HG03025 (cell line): Measurements from ENCODE around the gene IFT27.
"Not testable (repeated sequence)": the region's sequence is repeated elsewhere in the genome, so short reads cannot be mapped to it uniquely, and the experiment has no call there.

Experiments used
- ATAC-seq: cut with Tn5 transposase; IDR thresholded peaks from one replicate; pipeline ENCODE4 v1.9.1; 2021; ENCODE audit warnings: mild to moderate bottlenecking, moderate library complexity; ENCODE audit not compliant: unreplicated experiment, low FRiP score

IFT27 gene

GRCh38 chr22:36746375-36746970, 29.4 kb downstream of the IFT27 start:
- no peak for ATAC-seq

GRCh38 chr22:36745301-36745995, 30.5 kb downstream of the IFT27 start:
- ATAC-seq = no peak

DNA sequence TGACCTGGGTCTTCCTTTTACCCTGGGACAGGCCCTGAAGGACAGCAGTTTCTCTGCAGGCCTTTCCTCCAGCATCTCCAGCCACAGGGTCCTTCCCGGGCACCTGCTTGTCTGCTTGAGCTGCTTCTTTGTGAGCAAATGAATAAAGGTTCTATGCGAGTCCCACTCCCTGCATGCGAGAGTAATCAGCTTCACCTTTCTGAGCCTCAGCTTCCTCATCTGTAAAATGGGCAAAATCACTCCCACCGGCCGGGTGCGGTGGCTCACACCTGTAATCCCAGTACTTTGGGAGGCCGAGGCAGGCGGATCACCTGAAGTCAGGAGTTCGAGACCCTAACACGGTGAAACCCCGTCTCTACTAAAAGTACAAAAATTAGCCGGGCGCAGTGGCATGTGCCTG, 31.1 kb downstream of the IFT27 start:
- no peak for ATAC-seq

GRCh38 chr22:36744413-36744765, 31.5 kb downstream of the IFT27 start:
- no peak for ATAC-seq

DNA sequence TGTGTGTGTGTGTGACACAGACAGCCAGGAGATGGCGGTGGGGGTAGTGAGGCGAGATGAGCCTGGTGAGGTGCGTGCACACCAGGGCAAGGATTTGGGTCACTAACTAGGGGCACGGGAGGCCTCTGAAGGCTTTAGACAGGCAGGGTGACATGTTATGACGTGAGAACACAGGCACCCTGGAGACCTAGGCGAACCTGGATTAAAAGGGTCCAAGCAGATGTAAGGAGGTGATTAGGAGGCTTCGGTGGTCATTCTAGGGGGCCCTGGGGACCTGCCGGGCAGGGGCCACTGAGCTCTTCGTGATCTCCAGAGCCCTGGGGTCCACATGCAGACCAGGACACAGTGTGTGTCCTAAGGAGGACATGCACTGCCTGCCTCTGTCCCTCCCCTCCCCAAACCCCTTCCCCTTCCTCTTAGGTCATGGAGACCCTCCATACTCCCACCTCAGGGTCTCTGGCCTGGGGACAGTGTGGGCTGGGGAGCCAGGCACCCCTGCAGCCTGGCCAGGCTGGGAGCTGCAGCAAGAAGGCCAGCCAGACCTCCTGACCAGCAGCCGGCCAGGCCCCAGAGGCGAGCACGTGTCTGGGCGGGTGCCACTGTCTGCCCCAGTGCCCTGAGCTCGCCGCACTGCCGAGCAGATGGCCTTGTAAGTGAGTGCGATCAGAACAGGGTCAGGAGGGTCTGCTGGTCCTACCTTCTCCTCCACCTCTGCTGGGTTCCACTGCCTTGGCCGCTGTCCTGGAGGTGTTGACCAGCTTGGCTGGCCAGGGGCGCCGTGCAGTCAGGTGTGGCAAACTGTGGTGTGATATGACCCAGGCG, 32.1 kb downstream of the IFT27 start:
- ATAC-seq = no peak

DNA sequence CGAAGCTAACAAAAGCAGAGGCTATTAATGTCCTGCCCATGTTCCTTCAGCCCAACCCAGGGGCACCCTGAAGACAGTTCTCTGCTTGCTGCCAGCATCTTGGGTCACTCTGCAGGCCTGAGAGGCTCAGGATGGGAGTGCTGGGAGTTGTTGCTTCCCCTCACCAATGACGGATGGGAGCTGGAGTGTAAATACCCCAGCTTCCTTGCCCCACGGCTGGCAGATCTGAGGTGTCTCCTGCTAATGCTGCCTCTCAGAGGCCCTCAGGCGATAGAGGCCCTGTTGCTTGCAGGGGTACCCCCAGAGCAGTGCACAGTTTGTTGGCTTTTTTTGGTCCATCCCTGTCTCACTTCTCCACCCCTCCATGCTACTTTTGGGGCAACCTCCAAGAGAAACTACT, 32.9 kb downstream of the IFT27 start:
- ATAC-seq = no peak

DNA sequence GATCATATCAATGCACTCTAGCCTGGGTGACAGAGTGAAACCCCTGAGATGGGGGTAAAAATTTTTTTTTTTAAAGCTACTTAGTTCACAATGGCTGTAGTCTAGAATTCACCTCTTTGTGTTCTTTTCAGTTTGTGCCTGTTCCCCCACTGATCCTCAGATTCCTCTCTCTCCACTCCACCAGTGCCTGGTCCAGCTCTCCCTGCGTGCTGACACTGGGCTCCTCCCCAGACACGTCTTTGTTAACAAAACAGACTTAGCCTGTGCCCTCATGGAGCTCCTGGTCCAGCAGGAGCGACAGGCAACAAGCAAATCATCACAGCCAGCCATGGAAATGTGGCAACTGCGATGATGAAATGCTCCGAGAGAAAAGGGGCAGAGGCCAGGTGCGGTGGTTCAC, 34.0 kb downstream of the IFT27 start:
- no peak for ATAC-seq

DNA sequence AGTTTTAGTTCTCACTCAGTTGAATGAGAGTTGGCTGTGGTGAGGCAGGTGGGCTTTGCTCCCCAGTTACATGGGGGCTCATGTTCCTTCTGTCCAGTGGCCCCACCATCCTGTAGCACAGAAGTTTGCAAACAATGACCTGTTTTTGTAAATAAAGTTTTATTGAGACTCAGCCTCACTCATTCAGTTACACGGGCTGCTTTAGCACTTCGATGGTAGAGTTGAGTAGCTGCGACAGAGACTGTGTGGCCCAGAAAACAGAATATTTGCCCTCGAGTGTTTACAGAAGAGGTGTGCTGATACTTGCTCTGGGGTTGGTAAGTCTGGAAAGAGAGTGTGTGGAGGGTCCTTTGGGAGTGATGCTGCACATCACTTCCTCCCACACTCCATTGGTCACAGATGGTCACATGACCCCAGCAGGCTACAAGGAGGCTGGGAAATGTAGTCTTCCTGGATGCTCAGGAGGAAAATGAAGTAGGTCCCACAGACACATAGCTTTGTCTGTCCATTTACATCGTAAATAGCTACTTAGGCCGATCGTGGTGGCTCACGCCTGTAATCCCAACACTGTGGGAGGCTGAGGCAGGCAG, 34.6 kb downstream of the IFT27 start:
- ATAC-seq = no peak

GRCh38 chr22:36740716-36741115, 35.2 kb downstream of the IFT27 start:
- ATAC-seq = no peak

- no peak for ATAC-seq
Measured at GRCh38 chr22:36739185-36739584, 36.7 kb downstream of the IFT27 start.

GRCh38 chr22:36738416-36739020, 37.4 kb downstream of the IFT27 start:
- no peak for ATAC-seq

- ATAC-seq = no peak
Measured at GRCh38 chr22:36737776-36738175, 38.1 kb downstream of the IFT27 start.

DNA sequence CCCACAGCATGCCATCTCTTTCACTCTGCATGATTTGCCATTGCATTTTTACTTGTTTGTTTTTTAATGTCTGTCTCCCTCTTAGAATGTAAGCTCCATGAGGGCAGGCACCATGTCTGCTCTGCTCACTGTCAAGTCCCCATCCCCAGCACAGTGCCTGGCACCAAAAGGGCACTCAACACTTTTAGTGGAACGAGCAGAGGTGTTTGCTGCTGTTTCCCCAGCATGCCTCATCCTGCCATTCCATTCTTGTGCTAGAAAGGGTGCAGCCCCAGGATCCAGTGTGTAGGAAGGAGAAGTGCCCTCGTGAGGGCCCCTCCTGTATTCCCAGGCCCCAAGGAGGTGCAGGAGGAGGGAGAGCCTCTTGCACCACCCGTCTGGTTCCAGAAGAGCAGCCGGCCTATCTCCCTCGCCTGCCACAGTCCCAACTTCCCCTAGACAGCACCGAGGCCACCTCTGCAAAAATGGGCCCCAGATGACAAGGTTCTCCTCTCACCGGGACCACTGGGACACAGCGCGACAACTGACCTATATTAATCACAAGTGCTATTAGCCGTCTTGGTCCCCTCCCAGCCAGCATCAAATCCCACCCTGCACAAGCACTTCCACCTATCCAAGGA, 39.1 kb downstream of the IFT27 start:
- ATAC-seq = no peak

DNA sequence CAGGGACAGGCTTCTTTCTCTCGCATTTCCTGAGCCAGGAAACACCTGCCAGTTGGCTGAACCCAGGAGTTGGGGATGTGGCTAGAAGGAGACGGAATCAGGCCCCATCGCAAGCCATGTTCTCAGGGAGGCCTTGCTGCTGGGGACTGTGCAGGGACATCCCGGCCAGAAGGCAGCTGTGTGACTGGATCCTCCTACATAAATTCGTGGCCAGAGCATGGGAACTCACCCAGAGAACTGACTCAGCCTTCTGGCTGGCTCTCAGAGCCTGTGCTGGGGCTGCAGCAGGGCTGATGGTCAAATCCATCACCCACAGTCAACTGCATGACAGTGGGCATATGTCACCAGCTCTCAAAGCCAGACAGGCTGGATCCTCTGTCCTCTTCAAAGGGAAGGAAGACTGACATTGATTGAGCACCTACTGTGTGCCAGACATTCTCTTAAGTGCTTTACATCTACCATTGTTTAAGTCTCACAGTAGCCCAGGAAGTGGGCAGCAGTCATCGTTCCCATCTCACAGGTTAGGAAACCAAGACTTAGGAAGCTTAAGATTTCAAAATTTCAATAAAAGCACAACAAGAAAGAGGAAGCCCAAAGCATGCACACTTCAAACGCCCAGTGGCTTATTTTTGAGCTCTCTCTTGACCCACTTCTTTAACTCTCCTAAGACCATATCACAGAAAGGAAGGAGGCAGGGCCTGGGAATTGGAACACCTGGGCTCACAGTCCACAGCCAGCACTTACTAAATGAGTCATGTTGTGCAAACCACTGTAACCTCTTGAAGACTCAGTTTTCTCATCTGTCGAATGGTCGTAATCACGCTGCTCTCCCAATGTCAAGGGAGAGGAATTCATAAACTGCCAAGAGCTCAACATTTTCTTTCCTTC, 41.5 kb downstream of the IFT27 start:
- ATAC-seq = no peak

DNA sequence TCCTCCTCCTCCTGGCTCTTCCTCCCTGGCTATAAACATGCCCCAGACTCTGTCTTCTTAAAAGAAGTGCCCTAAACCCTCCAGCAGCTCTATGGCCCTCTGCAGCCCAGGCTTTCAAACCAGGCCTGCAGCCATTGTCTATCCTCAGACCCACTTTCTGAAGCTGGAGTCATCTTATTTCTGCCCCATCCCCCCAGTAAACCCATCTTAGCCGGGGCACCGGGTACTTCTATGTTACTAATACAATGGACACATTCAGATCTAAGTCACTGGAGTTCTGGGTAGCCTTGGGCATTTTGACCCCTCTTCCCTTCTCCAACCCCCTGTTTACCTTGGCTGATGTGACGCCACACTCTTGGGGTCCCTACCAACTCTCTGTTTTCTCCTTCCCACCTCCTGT, 42.6 kb downstream of the IFT27 start:
- ATAC-seq = no peak

DNA sequence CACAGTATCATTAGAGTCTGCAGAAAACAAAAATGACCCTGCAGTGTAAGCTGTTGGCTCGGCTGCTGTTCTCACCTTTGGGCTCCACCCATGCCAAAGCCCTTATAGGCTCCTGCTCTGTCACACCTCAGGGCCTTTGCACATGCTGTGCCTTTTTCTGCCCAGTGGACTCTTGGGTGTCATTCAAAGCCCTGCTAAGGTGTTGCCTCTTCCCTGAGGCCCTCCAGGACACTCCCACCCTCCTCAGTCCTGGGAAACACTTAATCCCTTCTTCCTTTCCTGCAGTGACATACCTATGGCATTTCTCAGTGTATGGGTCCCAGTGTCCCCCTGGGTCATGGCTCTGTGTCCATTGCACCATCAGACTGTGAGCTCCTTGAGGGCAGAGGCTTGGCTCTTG, 43.3 kb downstream of the IFT27 start:
- ATAC-seq = no peak

- no peak for ATAC-seq
Measured at GRCh38 chr22:36731916-36732315, 44.0 kb downstream of the IFT27 start.

DNA sequence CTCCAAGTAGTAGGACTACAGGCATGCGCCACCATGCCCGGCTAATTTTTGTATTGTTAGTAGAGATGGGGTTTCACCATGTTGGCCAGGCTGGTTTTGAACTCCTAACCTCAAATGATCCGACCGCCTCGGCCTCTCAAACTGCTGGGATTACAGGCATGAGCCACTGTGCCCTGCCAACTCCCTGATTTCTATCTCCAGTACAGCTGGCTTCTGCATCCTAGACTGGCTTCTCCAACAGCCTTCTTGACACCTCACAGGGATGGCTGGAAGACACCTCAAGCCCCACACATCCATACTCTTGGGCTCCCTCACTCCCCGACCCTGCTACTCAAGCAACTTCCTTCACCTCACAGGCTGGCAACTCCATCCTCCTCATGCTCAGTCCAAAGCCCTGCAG, 44.6 kb downstream of the IFT27 start:
- not testable (repeated sequence) for ATAC-seq

GRCh38 chr22:36730176-36730858, 45.6 kb downstream of the IFT27 start:
- ATAC-seq = no peak
